K562 (cell line): ENCODE results near the gene NUTF2. TPM values are rescaled to one million over a fixed set of nuclear protein-coding genes. Genes with fewer than 3 reads are reported as not detected.

Experiments
- CTBP1 ChIP-seq: fragments of 450-650 bp; IDR thresholded peaks from 2 replicates; pipeline ENCODE4 v1.6.1; 2016; ENCODE audit warnings: borderline replicate concordance
- ZNF12 ChIP-seq: sonication (generic); formaldehyde crosslinking; IDR thresholded peaks from 2 replicates; pipeline ENCODE4 v1.4.0; 2020; ENCODE audit warnings: mild to moderate bottlenecking, missing genetic modification reagents
- ZNF436 ChIP-seq: fragments of 250-450, 450-650 bp; sonication (Bioruptor Pico); formaldehyde crosslinking; IDR thresholded peaks from 2 replicates; pipeline ENCODE4 v1.7.0; 2020; ENCODE audit warnings: mild to moderate bottlenecking
- polyA plus RNA-seq, 8 experiments: library from polyadenylated mRNA; depleted of rRNA in 4 of 8; stranded (reverse) in 5 of 8; unstranded in 3 of 8; fragments of >200 nt; fragmentation: Nextera tagmentation in 2 of 8; fragmentation: Illumina TruSeq in 1 of 8; extraction: Ambion mirVana in 2 of 8; extraction: Trizol in 1 of 8; gene quantifications; 2 replicates each; pipeline versions ENCODE4 v1.2.1 to v1.2.3, GENCODE V29; 2011 to 2014; ENCODE audit warnings: inconsistent platforms in 1 of 8, missing spikeins in 1 of 8
- total RNA-seq, 7 experiments: library from RNA; depleted of rRNA in 6 of 7; stranded (reverse); fragments of >200 nt in 6 of 7; fragmentation: Illumina TruSeq in 2 of 7; extraction: Trizol in 2 of 7; gene quantifications; 2 replicates each; pipeline versions ENCODE4 v1.2.1 to v1.2.3, GENCODE V29; 2011 to 2021; ENCODE audit warnings: low replicate concordance in 1 of 7
- TF ChIP-seq, protein P1 (sequence below): fragments of 250-450 bp; sonication (Bioruptor Pico); IDR thresholded peaks from 2 replicates; pipeline ENCODE4 v1.4.0; 2020; ENCODE audit warnings: mild to moderate bottlenecking, moderate library complexity
- TF ChIP-seq, protein P2 (sequence below): fragments of 150-350 bp; conservative IDR thresholded peaks from 2 replicates; pipeline ENCODE4 v1.6.1; 2014; ENCODE audit warnings: low read length
- TF ChIP-seq, protein P3 (sequence below): fragments of 450-650 bp; formaldehyde crosslinking; IDR thresholded peaks from 2 replicates; pipeline ENCODE4 v1.4.0; 2020; ENCODE audit warnings: mild to moderate bottlenecking

The NUTF2 gene
- total and polyA plus RNA-seq, 9 of the 15 experiments (the other 6 are each of a cell fraction or from before 2014, with no cell fraction given), result 106 to 248 (median 147) TPM

DNA sequence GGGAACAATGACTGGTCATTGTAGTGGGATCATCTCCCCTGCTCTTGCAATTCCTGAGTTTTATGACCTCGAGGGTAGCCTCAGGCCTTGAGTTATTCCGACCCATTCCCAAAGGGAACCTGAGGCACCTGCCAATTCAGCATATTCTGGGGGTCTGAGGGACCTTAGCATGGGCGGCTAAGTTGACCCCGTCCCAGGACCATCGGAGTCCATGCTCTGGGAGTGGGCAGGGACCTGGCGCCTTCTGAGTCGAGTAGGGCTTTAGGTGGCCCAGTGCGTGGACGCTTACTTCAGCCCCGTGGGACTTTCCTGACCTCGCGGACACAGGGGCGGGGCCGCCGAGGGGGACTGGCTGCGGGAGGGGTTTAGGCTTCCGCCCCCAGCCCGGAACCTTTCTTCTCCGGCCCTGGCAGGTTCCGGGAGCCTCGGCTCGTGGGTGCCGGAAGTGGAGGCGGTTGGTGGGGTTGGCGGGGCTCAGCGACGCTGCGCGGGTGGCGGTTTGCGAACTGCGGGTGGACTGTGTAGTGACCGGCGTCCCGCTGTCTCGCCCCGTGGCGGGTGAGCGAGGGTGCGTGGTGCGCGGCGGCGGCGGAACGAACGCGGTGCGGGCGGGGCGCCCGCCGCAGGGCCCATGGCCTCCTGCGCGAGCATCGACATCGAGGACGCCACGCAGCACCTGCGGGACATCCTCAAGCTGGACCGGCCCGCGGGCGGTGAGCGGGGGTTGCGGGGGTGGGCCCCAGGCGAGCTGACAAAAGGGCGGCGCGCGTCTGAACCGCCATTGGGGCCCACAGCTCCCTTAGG, 26.1 kb downstream of the NUTF2 start, which contains the start of gene EDC4 (continued):
- TF ChIP-seq, protein P1, sequence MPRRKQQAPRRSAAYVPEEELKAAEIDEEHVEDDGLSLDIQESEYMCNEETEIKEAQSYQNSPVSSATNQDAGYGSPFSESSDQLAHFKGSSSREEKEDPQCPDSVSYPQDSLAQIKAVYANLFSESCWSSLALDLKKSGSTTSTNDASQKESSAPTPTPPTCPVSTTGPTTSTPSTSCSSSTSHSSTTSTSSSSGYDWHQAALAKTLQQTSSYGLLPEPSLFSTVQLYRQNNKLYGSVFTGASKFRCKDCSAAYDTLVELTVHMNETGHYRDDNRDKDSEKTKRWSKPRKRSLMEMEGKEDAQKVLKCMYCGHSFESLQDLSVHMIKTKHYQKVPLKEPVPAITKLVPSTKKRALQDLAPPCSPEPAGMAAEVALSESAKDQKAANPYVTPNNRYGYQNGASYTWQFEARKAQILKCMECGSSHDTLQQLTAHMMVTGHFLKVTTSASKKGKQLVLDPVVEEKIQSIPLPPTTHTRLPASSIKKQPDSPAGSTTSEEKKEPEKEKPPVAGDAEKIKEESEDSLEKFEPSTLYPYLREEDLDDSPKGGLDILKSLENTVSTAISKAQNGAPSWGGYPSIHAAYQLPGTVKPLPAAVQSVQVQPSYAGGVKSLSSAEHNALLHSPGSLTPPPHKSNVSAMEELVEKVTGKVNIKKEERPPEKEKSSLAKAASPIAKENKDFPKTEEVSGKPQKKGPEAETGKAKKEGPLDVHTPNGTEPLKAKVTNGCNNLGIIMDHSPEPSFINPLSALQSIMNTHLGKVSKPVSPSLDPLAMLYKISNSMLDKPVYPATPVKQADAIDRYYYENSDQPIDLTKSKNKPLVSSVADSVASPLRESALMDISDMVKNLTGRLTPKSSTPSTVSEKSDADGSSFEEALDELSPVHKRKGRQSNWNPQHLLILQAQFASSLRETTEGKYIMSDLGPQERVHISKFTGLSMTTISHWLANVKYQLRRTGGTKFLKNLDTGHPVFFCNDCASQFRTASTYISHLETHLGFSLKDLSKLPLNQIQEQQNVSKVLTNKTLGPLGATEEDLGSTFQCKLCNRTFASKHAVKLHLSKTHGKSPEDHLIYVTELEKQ (CRISPR knock-in tag), result peak; percentile 66; the same call in 1 of the 2 replicates
- TF ChIP-seq ZNF12 (CRISPR knock-in tag) (peak; percentile 52; the same call in 1 of the 2 replicates), CTBP1 (peak; percentile 90), ZNF436 (CRISPR knock-in tag) (0 out of 2 replicates have a peak, but pooled peaks have one; percentile 47)
- TF ChIP-seq, protein P2, sequence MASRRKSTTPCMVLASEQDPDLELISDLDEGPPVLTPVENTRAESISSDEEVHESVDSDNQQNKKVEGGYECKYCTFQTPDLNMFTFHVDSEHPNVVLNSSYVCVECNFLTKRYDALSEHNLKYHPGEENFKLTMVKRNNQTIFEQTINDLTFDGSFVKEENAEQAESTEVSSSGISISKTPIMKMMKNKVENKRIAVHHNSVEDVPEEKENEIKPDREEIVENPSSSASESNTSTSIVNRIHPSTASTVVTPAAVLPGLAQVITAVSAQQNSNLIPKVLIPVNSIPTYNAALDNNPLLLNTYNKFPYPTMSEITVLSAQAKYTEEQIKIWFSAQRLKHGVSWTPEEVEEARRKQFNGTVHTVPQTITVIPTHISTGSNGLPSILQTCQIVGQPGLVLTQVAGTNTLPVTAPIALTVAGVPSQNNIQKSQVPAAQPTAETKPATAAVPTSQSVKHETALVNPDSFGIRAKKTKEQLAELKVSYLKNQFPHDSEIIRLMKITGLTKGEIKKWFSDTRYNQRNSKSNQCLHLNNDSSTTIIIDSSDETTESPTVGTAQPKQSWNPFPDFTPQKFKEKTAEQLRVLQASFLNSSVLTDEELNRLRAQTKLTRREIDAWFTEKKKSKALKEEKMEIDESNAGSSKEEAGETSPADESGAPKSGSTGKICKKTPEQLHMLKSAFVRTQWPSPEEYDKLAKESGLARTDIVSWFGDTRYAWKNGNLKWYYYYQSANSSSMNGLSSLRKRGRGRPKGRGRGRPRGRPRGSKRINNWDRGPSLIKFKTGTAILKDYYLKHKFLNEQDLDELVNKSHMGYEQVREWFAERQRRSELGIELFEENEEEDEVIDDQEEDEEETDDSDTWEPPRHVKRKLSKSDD, result peak; percentile 20; the same call in 1 of the 2 replicates
- TF ChIP-seq, protein P3, sequence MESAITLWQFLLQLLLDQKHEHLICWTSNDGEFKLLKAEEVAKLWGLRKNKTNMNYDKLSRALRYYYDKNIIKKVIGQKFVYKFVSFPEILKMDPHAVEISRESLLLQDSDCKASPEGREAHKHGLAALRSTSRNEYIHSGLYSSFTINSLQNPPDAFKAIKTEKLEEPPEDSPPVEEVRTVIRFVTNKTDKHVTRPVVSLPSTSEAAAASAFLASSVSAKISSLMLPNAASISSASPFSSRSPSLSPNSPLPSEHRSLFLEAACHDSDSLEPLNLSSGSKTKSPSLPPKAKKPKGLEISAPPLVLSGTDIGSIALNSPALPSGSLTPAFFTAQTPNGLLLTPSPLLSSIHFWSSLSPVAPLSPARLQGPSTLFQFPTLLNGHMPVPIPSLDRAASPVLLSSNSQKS (CRISPR knock-in tag), result no peak; the same call in 1 of the 2 replicates
